ENCODE data around the gene FAAP20.
"Not testable (repeated sequence)": the region's sequence is repeated elsewhere in the genome, so short reads cannot be mapped to it uniquely, and the experiment has no call there.

Gene FAAP20

GRCh38 chr1:2148691-2149090 is 45.9 kb downstream of the FAAP20 start:
- Histone ChIP-seq H3K27ac (ENCODE audit: insufficient read depth in 1 of 2, low read depth in 1 of 2, low read length in 2 of 2, poor library complexity in 1 of 2, severe bottlenecking in 2 of 2) (no peak overlapping the region), H3K27me3 (replicated peaks in 2 of 5; ENCODE audit: control insufficient read depth in 4 of 5, insufficient read depth in 5 of 5, low read length in 4 of 5) (no peaks in the 10 kb centered on the region), H3K36me3 (ENCODE audit: control insufficient read depth in 4 of 4, insufficient read depth in 4 of 4, low read length in 3 of 4) (peaks cover 0 to 50% (median 6%) of the 10 kb centered on the region in 4 experiments), H3K4me1 (ENCODE audit: control extremely low read depth in 1 of 4, control insufficient read depth in 4 of 4, insufficient read depth in 4 of 4, low read length in 3 of 4) (peaks cover 0 to 11% (median 5%) of the 10 kb centered on the region in 4 experiments), H3K4me3 (ENCODE audit: control insufficient read depth in 1 of 7, extremely low read depth in 1 of 7, insufficient read depth in 4 of 7, low read depth in 2 of 7, low read length in 6 of 7) (no peak overlapping the region), H3K9me3 (ENCODE audit: control extremely low read depth in 1 of 5, control insufficient read depth in 4 of 5, insufficient read depth in 2 of 5, low read depth in 1 of 5, low read length in 4 of 5) (no peaks in the 10 kb centered on the region)
- ChIA-PET POLR2A (no interaction called here), CTCF (interaction anchor here (0.9 to 5.3 kb wide), 3 partner anchors 9 to 58 kb away, joined by 3 to 25 read pairs (median 3); no protein-coding TSS in a partner anchor)
- WGBS (ENCODE audit: insufficient coverage): 55% methylated on average over 14 of the region's 14 CpGs
- DNase-seq: peak in 2 of 3 donors; percentile 56 to 62

- H3K4me3 ChIP-seq (ENCODE audit: control insufficient read depth in 1 of 7, extremely low read depth in 1 of 7, insufficient read depth in 4 of 7, low read depth in 2 of 7, low read length in 6 of 7); H3K9me3 ChIP-seq (ENCODE audit: control extremely low read depth in 1 of 5, control insufficient read depth in 4 of 5, insufficient read depth in 2 of 5, low read depth in 1 of 5, low read length in 4 of 5); DNase-seq; POLR2A ChIA-PET; CTCF ChIA-PET; H3K27ac ChIP-seq (ENCODE audit: insufficient read depth in 1 of 2, low read depth in 1 of 2, low read length in 2 of 2, poor library complexity in 1 of 2, severe bottlenecking in 2 of 2); H3K27me3 ChIP-seq (replicated peaks in 2 of 5; ENCODE audit: control insufficient read depth in 4 of 5, insufficient read depth in 5 of 5, low read length in 4 of 5): not testable (repeated sequence)
- Histone ChIP-seq H3K4me1 (ENCODE audit: control extremely low read depth in 1 of 4, control insufficient read depth in 4 of 4, insufficient read depth in 4 of 4, low read length in 3 of 4) (peaks cover 0 to 11% (median 5%) of the 10 kb centered on the region in 4 experiments), H3K36me3 (ENCODE audit: control insufficient read depth in 4 of 4, insufficient read depth in 4 of 4, low read length in 3 of 4) (peaks cover 0 to 43% (median 3%) of the 10 kb centered on the region in 4 experiments)
- WGBS (ENCODE audit: insufficient coverage): 92% methylated on average over 2 of the region's 5 CpGs
Observed at GRCh38 chr1:2147869-2148268, 46.7 kb downstream of the FAAP20 start.

- no peaks in the 10 kb centered on the region for H3K9me3 ChIP-seq (ENCODE audit: control extremely low read depth in 1 of 5, control insufficient read depth in 4 of 5, insufficient read depth in 2 of 5, low read depth in 1 of 5, low read length in 4 of 5)
- ChIA-PET CTCF (interaction anchor here (1.4 kb wide), 1 partner anchor 8 kb away, joined by 4 read pairs; no protein-coding TSS in a partner anchor), POLR2A (no interaction called here)
- H3K27me3 ChIP-seq (replicated peaks in 2 of 5; ENCODE audit: control insufficient read depth in 4 of 5, insufficient read depth in 5 of 5, low read length in 4 of 5): no peaks in the 10 kb centered on the region
- WGBS (ENCODE audit: insufficient coverage): 92% methylated on average over 11 of the region's 11 CpGs
- peaks cover 0 to 11% (median 5%) of the 10 kb centered on the region in 4 experiments for H3K4me1 ChIP-seq (ENCODE audit: control extremely low read depth in 1 of 4, control insufficient read depth in 4 of 4, insufficient read depth in 4 of 4, low read length in 3 of 4)
- no peak overlapping the region for H3K27ac ChIP-seq (ENCODE audit: insufficient read depth in 1 of 2, low read depth in 1 of 2, low read length in 2 of 2, poor library complexity in 1 of 2, severe bottlenecking in 2 of 2)
- peaks cover 0 to 46% (median 2%) of the 10 kb centered on the region in 4 experiments for H3K36me3 ChIP-seq (ENCODE audit: control insufficient read depth in 4 of 4, insufficient read depth in 4 of 4, low read length in 3 of 4)
- no peak for DNase-seq
- no peak overlapping the region for H3K4me3 ChIP-seq (ENCODE audit: control insufficient read depth in 1 of 7, extremely low read depth in 1 of 7, insufficient read depth in 4 of 7, low read depth in 2 of 7, low read length in 6 of 7)
Observed at GRCh38 chr1:2146836-2147517, 47.6 kb downstream of the FAAP20 start.

- no peaks in the 10 kb centered on the region for H3K9me3 ChIP-seq (ENCODE audit: control extremely low read depth in 1 of 5, control insufficient read depth in 4 of 5, insufficient read depth in 2 of 5, low read depth in 1 of 5, low read length in 4 of 5)
- CTCF ChIA-PET: interaction anchor here (0.5 to 1.4 kb wide), 3 partner anchors 9 to 236 kb away, joined by 3 to 4 read pairs (median 3); no protein-coding TSS in a partner anchor
- 93% methylated on average over 18 of the region's 19 CpGs for WGBS (ENCODE audit: insufficient coverage)
- no peak overlapping the region for H3K4me3 ChIP-seq (ENCODE audit: control insufficient read depth in 1 of 7, extremely low read depth in 1 of 7, insufficient read depth in 4 of 7, low read depth in 2 of 7, low read length in 6 of 7)
- peaks cover 0 to 11% (median 5%) of the 10 kb centered on the region in 4 experiments for H3K4me1 ChIP-seq (ENCODE audit: control extremely low read depth in 1 of 4, control insufficient read depth in 4 of 4, insufficient read depth in 4 of 4, low read length in 3 of 4)
- H3K27me3 ChIP-seq (replicated peaks in 2 of 5; ENCODE audit: control insufficient read depth in 4 of 5, insufficient read depth in 5 of 5, low read length in 4 of 5): no peaks in the 10 kb centered on the region
- H3K36me3 ChIP-seq (ENCODE audit: control insufficient read depth in 4 of 4, insufficient read depth in 4 of 4, low read length in 3 of 4): peaks cover 0 to 40% (median 2%) of the 10 kb centered on the region in 4 experiments
- POLR2A ChIA-PET: no interaction called here
- H3K27ac ChIP-seq (ENCODE audit: insufficient read depth in 1 of 2, low read depth in 1 of 2, low read length in 2 of 2, poor library complexity in 1 of 2, severe bottlenecking in 2 of 2): no peak overlapping the region
- no peak for DNase-seq
Observed at GRCh38 chr1:2145946-2146835, 48.4 kb downstream of the FAAP20 start.

- H3K36me3 ChIP-seq (ENCODE audit: control insufficient read depth in 4 of 4, insufficient read depth in 4 of 4, low read length in 3 of 4): peaks cover 0 to 33% (median 2%) of the 10 kb centered on the region in 4 experiments
- H3K4me1 ChIP-seq (ENCODE audit: control extremely low read depth in 1 of 4, control insufficient read depth in 4 of 4, insufficient read depth in 4 of 4, low read length in 3 of 4): peaks cover 0 to 11% (median 5%) of the 10 kb centered on the region in 4 experiments
- H3K27ac ChIP-seq (ENCODE audit: insufficient read depth in 1 of 2, low read depth in 1 of 2, low read length in 2 of 2, poor library complexity in 1 of 2, severe bottlenecking in 2 of 2): no peak overlapping the region
- no peaks in the 10 kb centered on the region for H3K9me3 ChIP-seq (ENCODE audit: control extremely low read depth in 1 of 5, control insufficient read depth in 4 of 5, insufficient read depth in 2 of 5, low read depth in 1 of 5, low read length in 4 of 5)
- no peak for DNase-seq
- ChIA-PET CTCF (interaction anchor here (1.0 kb wide), 1 partner anchor 11 kb away, joined by 5 read pairs; no protein-coding TSS in a partner anchor), POLR2A (no interaction called here)
- WGBS (ENCODE audit: insufficient coverage): 95% methylated on average over 12 of the region's 15 CpGs
- no peaks in the 10 kb centered on the region for H3K27me3 ChIP-seq (replicated peaks in 2 of 5; ENCODE audit: control insufficient read depth in 4 of 5, insufficient read depth in 5 of 5, low read length in 4 of 5)
- no peak overlapping the region for H3K4me3 ChIP-seq (ENCODE audit: control insufficient read depth in 1 of 7, extremely low read depth in 1 of 7, insufficient read depth in 4 of 7, low read depth in 2 of 7, low read length in 6 of 7)
Observed at GRCh38 chr1:2144501-2145090, 50.0 kb downstream of the FAAP20 start.

- H3K27ac ChIP-seq (ENCODE audit: insufficient read depth in 1 of 2, low read depth in 1 of 2, low read length in 2 of 2, poor library complexity in 1 of 2, severe bottlenecking in 2 of 2): no peak overlapping the region
- 99% methylated on average over 24 of the region's 30 CpGs for WGBS (ENCODE audit: insufficient coverage)
- no peak overlapping the region for H3K4me3 ChIP-seq (ENCODE audit: control insufficient read depth in 1 of 7, extremely low read depth in 1 of 7, insufficient read depth in 4 of 7, low read depth in 2 of 7, low read length in 6 of 7)
- peaks cover 0 to 28% (median 2%) of the 10 kb centered on the region in 4 experiments for H3K36me3 ChIP-seq (ENCODE audit: control insufficient read depth in 4 of 4, insufficient read depth in 4 of 4, low read length in 3 of 4)
- POLR2A ChIA-PET: no interaction called here
- no peak for DNase-seq
- H3K9me3 ChIP-seq (ENCODE audit: control extremely low read depth in 1 of 5, control insufficient read depth in 4 of 5, insufficient read depth in 2 of 5, low read depth in 1 of 5, low read length in 4 of 5): no peaks in the 10 kb centered on the region
- CTCF ChIA-PET: interaction anchor here (1.0 to 1.1 kb wide), 2 partner anchors 11 kb away, joined by 3 to 5 read pairs; no protein-coding TSS in a partner anchor
- no peaks in the 10 kb centered on the region for H3K27me3 ChIP-seq (replicated peaks in 2 of 5; ENCODE audit: control insufficient read depth in 4 of 5, insufficient read depth in 5 of 5, low read length in 4 of 5)
- H3K4me1 ChIP-seq (ENCODE audit: control extremely low read depth in 1 of 4, control insufficient read depth in 4 of 4, insufficient read depth in 4 of 4, low read length in 3 of 4): peaks cover 0 to 7% (median 4%) of the 10 kb centered on the region in 4 experiments
Observed at GRCh38 chr1:2143814-2144500, 50.6 kb downstream of the FAAP20 start.
